HuH-7 (cell line): ENCODE data around the gene PRAMEF33.
"Not testable (repeated sequence)": the region's sequence is repeated elsewhere in the genome, so short reads cannot be mapped to it uniquely, and the experiment has no call there.

Experiments
- DNase-seq: peaks from one replicate; pipeline ENCODE4 v3.0.0; 2011; ENCODE audit warnings: low spot score

The PRAMEF33 gene, protein sequence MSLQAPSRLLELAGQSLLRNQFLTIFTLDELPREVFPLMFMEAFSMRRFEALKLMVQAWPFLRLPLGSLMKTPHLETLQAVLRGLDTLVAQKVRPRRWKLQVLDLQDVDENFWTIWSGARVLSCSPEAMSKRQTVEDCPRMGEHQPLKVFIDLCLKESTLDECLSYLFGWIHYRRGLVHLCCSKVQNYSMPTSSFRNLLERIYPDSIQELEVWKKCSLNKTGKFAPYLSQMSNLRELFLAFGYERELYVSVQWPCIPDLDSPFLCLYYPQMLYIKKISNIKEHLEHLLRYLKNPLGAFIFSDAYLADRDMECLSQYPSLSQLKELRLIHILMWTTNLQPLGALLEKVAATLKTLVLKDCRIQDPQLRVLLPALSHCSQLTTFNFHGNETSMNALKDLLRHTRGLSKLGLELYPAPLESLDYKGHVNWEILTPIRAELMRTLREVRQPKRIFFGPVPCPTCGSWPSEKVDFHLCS

DNA sequence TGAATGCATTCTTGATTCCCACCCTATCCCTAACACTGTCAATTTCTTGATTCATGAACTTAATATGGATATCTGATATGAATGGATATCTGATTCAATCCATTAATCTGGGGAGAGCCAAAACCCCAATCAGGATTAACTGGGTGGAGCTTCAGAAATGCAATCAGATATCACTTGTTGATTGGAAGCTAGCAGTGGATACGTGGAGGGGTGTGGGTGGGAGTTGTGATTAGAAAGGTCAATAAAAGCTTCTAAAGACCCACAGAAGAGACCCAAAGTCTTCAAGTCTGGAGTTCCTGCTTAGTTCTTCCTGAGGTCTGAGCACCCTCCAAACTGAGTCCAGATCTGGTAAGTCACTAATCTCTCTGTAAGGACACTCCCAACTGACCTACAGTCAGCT lies at the start of gene PRAMEF33:
PRAMEF33 (plus strand) TSS at position 301 of the 400 bp plus-strand sequence. CDS start 2,416 bp downstream, outside the sequence.
- DNase-seq, result not testable (repeated sequence)

DNA sequence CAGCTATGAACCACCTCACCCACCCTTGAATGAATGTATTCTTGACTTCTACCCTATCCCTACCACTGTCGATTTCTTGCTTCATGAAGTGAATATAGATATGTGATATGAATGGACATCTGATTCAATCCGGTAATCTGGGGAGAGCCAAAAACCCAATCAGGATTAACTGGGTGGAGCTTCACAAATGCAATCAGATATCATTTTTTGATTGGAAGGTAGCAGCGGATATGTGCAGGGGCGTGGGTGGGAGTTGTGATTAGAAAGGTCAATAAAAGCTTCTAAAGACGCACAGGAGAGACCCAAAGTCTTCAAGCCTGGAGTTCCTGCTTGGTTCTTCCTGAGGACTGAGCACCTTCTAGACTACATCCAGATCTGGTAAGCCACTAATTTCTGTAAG lies 49.4 kb upstream of the PRAMEF33 start, which contains the start of gene PRAMEF5:
PRAMEF5 (plus strand) TSS at position 301 of the 400 bp plus-strand sequence. CDS start 5,071 bp downstream, outside the sequence.
- DNase-seq, result not testable (repeated sequence)

DNA sequence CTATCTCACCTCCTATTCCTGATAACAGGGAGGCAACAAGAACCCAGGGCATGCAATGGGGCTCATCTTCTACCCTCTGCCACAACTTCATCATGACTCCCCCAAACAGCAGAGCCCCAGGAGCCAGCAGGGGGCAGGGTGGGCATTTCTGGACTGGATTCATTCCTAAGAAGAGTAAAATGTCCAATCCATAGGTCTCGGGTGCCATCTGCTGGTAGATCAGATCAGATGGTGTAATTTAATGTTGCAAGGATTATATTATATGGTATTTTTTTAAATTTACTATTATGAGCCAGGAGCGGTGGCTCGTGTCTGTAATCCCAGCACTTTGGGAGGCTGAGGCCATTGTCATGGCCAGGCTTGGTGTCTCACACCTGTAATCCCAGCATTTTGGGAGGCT lies 38.2 kb upstream of the PRAMEF33 start:
- not testable (repeated sequence) for DNase-seq

DNA sequence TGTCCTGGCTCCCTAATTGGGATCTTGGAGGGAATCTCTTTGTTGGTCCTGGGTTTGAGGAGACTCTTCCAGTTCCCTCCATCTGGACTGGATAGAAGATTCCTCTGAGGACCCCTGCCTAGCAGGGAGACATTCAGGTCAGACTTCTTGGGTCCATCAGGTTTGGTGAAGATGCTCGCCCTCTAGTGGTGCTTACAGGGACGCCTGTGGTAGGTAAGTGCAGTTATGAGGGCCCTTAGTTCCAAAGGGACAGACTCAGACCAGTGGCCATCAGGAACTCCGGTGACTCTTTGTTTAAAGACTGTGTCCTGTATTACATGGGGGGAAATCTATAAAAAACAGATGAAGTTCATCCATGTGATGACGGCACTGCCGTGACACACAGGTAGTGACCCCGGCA lies 26.3 kb upstream of the PRAMEF33 start:
- DNase-seq, result not testable (repeated sequence)

DNA sequence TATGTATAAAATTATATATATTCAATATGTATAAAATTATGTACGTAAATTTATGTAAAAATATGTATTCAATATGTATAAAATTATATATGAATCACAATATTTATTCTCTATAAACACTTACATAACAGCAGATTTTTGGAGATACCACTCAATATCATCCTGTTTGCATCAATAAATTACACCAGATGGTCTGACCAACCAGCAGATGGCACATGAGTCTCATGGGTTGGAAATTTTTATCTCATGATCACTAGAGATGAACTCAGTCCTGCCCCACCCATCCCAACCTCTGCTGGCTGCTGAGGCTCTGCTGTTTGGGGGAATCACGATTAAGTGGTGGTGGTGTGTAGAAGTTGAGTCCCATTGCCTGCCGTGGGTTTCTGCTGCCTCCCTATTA lies 23.7 kb upstream of the PRAMEF33 start:
- not testable (repeated sequence) for DNase-seq

DNA sequence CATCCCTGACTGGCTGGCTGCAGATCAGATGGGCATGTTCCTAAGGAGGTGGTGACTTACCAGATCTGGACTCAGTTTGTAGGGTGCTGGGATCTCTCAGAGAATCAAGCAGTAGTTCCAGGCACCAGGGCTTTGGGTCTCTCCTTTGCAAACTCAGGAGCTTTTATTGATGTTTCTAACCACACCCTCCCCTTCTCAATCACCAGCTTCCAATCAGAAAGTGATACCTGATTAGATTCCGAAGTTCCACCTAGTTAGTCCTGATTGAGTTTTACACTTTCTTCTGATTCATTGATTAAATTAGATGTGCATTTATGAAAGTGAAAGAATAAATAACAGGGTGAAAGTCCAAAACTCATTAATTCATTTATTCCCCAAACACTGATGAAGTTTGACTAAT lies 18.3 kb upstream of the PRAMEF33 start, which contains the start of gene PRAMEF8:
PRAMEF8 (minus strand) TSS at position 101 of the 400 bp plus-strand sequence. CDS start 1,046 bp downstream, outside the sequence.
- not testable (repeated sequence) for DNase-seq

DNA sequence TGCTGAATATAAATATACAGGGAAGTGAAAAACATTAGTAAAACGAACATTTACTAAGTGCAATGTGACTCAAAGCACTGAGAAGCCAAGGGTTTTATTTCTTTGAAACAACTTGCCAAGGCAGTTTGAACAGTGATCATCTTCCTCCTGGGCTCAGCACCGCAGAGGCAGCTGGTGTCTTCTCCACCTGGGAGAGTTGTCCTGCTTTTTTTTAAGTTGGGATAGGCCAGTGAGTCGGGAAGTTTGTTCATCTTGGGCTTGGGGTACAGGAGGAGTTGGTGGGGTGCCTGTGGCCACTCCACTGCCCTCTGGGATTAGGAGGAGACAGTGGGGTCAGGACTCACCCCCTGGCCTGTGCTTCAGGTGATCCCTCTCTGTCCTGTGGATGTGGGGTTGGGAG lies 14.3 kb upstream of the PRAMEF33 start:
- DNase-seq, result not testable (repeated sequence)

DNA sequence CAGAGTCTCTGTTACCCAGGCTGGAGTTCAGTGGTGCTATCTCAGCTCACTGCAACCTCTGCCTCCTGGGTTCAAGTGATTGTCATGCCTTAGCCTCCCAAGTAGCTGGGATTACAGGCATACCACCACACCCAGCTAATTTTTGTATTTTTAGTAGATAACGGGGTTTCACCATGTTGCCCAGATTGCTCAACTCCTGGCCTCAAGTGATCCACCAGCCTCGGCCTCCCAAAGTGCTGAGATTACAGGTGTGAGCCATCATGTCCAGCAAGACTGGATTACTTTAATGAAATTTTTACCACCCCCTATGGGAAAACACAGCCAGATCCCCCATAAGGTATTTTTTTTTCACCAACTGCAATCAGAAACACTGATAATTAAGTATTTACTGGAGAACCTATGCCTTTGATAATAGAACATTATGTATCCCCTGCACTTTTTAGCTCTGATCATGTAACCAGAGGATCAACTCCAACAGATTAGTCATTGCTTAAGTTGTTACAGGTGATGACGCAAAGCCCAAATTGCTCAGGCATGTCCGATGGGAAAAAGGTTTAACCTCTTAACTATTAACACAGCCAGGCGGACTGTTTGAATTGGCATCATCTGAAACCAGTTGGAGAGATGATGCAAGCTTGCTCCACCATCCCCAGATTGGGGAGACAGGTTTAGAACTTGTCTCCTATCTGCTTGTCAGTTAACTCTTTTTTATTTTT lies 6.0 kb upstream of the PRAMEF33 start:
- not testable (repeated sequence) for DNase-seq

DNA sequence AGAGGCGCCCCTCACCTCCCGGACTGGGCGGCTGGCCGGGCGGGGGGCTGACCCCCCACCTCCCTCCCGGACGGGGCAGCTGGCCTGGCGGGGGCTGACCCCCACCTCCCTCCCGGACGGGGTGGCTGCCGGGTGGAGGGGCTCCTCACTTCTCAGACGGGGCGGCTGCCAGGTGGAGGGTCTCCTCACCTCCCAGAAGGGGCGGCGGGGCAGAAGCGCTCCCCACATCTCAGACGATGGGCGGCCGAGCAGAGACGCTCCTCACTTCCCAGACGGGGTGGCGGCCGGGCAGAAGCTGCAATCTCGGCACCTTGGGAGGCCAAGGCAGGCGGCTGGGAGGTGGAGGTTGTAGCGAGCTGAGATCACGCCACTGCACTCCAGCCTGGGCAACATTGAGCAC lies 4.6 kb upstream of the PRAMEF33 start:
- not testable (repeated sequence) for DNase-seq

DNA sequence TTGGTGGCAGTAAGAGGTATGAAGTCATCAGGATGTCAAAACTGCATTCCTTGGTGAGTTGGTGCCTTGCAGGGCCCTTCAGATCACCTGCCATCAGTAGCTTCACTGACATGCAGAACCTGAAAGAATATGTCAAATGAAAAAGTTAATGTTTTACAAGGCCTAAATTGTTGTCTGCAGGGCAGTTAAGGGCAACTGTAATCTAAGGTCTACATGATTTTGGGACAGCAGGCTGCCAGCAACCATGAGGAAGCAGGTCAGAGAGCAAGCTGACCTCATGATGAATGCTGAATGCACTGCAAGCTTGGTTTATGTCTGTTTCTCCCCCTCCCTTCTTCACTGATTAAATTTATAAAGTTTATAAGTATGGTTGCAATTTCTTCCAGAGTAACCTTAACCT lies 1.1 kb upstream of the PRAMEF33 start:
- not testable (repeated sequence) for DNase-seq

DNA sequence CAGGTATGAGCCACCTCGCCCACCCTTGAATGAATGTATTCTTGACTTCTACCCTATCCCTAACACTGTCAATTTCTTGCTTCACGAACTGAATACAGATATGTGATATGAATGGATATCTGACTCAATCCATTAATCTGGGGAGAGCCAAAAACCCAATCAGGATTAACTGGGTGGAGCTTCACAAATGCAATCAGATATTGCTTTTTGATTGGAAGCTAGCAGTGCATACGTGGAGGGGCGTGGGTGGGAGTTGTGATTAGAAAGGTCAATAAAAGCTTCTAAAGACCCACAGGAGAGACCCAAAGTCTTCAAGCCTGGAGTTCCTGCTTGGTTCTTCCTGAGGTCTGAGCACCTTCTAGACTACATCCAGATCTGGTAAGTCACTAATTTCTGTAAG lies 11.9 kb downstream of the PRAMEF33 start, which contains the start of gene PRAMEF15:
PRAMEF15 (plus strand) TSS at position 301 of the 400 bp plus-strand sequence. CDS start 2,827 bp downstream, outside the sequence.
- not testable (repeated sequence) for DNase-seq

DNA sequence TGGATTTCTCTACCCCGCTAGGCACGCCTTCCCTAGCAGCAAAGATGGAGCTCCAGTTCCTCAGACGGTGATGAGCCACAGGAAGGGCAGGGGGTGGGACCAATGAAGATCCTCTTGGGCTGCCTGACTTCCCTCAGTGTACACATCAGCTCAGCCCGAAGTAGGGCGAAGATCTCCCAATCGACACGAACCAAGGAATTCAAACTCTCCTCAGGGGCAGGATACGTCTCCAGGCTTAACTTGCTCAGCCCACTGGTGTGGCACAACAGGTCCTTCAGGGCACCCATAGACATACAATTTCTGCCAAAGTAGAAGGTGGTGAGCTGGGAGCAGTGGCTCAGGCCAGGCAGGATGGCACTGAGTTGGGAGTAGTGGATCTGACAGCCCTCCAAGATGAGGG lies 39.2 kb downstream of the PRAMEF33 start:
- DNase-seq, result not testable (repeated sequence)

DNA sequence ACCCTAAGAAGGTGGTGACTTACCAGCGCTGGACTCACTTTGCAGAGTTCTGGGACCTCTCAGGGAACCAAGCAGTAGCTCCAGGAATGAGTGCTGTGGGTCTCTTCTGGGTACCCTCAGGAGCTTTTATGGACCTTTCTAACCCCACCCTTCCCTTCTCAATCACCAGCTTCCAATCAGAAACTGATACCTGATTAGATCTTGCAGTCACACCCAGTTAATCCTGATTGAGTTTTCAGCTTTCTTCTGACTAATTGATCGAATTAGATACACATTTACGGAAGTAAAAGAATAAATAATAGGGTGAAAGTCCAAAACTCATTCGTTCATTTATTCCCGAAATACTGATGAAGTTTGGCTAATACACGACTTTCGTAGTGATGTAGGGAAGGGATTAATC lies 43.7 kb downstream of the PRAMEF33 start, which contains the start of gene PRAMEF14:
PRAMEF14 (minus strand) TSS at position 101 of the 400 bp plus-strand sequence. CDS start 1,820 bp downstream, outside the sequence.
- not testable (repeated sequence) for DNase-seq

DNA sequence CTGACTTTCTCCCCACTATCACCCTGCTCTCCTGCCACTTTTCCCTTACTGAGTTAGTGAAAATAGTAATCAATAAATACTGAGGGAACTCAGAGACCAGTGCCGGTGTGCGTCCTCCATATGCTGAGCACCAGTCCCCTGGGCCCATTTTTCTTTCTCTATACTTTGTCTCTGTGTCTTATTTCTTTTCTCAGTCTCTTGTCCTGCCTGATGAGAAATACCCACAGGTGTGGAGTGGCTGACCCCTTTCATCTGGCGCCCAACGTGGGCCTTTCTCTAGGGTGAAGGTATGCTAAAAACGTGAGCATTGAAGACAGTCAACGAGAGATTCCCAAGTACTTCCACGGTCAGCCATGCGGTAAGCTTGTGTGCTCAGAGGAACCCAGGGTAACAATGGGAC lies 50.1 kb downstream of the PRAMEF33 start:
- not testable (repeated sequence) for DNase-seq

DNA sequence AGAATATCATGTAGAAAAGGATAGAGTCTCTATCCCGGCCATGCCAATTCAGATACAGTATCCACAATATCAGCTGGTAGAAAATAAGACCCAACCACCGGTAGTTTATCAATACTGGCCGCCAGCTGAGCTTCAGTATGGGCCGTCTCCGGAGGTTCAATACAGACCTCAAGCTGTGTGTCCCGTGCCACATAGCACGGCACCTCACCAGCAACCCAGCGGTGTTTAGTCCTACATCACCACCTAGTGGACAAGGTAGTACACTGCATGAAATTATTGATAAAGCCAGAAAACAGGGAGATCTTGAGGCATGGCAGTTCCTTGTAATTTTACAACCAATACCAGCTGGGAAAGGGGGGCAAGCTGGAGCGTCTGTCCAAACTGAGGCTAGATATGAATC lies 51.1 kb downstream of the PRAMEF33 start:
- DNase-seq, result not testable (repeated sequence)

DNA sequence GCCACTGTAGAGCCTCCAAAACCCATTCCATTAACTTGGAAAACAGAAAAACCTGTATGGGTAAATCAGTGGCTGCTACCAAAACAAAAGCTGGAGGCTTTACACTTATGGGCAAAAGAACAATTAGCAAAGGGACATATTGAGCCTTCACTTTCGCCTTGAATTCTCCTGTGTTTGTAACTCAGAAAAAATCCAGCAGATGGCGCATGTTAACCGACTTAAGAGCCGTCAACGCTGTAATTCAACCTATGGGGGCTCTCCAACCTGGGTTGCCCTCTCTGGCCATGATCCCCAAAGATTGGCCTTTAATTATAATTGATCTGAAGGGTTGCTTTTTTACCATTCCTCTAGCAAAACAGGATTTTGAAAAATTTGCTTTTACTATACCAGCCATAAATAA lies 53.4 kb downstream of the PRAMEF33 start:
- DNase-seq, result peak; percentile 14
